Transverse colon (tissue), 4 donors: ENCODE data around the gene CEP120.

Experiments
- CTCF ChIP-seq, 5 experiments: fragments of 200-600 bp in 3 of 5; fragments of 450-650 bp in 2 of 5; sonication (generic) in 3 of 5; IDR thresholded peaks; 1 replicate in 2 of 5; 2 replicates in 3 of 5; pipeline ENCODE4 v1.5.1; 2016 to 2017; ENCODE audit warnings: antibody characterized with exemption in 5 of 5, inconsistent platforms in 3 of 5, mild to moderate bottlenecking in 2 of 5, moderate library complexity in 1 of 5
- EP300 ChIP-seq: sonication (generic); formaldehyde crosslinking; IDR thresholded peaks from one replicate; pipeline ENCODE4 v1.6.1; 2017; ENCODE audit warnings: antibody characterized with exemption, low read depth
- POLR2A ChIP-seq: fragments of 450-650 bp; IDR thresholded peaks from one replicate; pipeline ENCODE4 v1.6.1; 2016; ENCODE audit warnings: antibody characterized with exemption, mild to moderate bottlenecking, moderate library complexity
- POLR2AphosphoS5 ChIP-seq, 3 donors: sonication (generic); formaldehyde crosslinking; IDR thresholded peaks; one replicate each; pipeline ENCODE4 v1.6.1; 2016; ENCODE audit warnings: antibody characterized with exemption in 3 of 3

- TF ChIP-seq CTCF (IDR thresholded peaks at IDR 0.05) (no peak), EP300 (no peak), POLR2AphosphoS5 (IDR thresholded peaks at IDR 0.05) (no peak), POLR2A (no peak)
These were observed 15.0 kb upstream of the CEP120 start for GRCh38 chr5:123438244-123438643.
